ENCODE measurements around the gene SLC8A1.

The SLC8A1 gene

GRCh38 chr2:40230707-40231432 is 221.0 kb downstream of the SLC8A1 start:
- DNase-seq (ENCODE audit: low read depth): no peak
- H3K4me3 ChIP-seq (ENCODE audit: low read depth, low read length): no peak overlapping the region
- TF ChIP-seq CTCF (IDR thresholded peaks at IDR 0.05; ENCODE audit: low read depth, low read length, missing control alignments): no peak

DNA sequence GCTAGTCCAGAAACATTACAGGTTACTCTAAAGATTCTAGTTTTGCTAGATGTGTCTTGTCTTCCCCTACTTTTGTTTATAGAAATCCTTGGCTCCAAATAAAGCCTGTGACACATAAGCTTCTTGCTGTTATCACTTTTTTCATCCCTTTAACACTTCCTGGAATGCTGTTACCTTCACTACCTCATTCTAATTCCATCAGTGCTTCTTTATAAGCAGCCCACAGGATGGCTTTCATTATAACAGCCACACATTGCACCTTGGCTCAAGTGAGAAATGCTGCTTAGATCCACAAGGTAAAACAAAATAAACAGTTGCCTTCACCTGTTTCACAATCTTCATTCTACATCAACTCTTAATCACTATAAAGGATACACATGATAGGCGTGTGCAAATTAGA is 221.7 kb downstream of the SLC8A1 start:
- no peak overlapping the region for H3K4me3 ChIP-seq (ENCODE audit: low read depth, low read length)
- DNase-seq (ENCODE audit: low read depth): no peak
- no peak for TF ChIP-seq CTCF (IDR thresholded peaks at IDR 0.05; ENCODE audit: low read depth, low read length, missing control alignments)

DNA sequence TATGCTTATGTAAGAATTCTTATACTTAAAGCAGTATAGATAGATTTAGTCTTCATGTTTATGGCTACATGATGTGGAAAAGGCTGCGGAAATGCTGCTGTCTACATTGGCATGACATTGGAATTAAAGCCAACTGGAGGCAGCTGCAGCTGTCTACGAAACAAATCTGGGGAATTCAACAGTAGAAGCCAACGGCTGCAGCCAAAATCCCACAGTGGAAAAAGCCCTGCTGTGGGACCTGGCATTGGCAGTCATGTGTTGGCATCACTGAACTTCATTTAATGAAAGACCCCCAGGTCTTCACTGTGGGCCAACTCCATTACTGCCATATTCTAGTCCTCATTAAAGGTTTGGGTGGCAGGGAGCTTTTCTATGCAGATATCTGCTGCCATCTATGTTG is 223.6 kb downstream of the SLC8A1 start:
- no peak overlapping the region for H3K4me3 ChIP-seq (ENCODE audit: low read depth, low read length)
- no peak for DNase-seq (ENCODE audit: low read depth)
- TF ChIP-seq CTCF (IDR thresholded peaks at IDR 0.05; ENCODE audit: low read depth, low read length, missing control alignments): no peak

GRCh38 chr2:40227210-40227609 is 224.7 kb downstream of the SLC8A1 start:
- TF ChIP-seq CTCF (IDR thresholded peaks at IDR 0.05; ENCODE audit: low read depth, low read length, missing control alignments): no peak
- no peak for DNase-seq (ENCODE audit: low read depth)
- H3K4me3 ChIP-seq (ENCODE audit: low read depth, low read length): no peak overlapping the region

DNA sequence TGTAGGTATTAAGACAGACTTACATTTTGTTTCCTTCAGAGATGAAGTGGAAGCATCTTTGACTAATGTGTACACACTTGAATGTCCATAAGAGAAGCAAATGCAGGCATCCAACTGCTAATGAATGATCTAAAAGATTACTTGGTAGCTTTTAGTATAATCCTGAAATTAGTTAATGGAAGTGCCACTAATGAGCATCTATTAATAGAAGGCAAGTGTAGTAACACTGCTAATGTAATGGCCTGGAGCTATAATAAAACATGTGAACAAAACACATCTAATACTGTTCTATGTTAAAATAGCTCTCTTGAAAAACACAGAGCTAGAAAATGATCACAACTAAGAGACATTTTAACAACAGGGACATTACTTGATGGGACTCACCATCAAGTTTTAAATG is 225.3 kb downstream of the SLC8A1 start:
- DNase-seq (ENCODE audit: low read depth): no peak
- TF ChIP-seq CTCF (IDR thresholded peaks at IDR 0.05; ENCODE audit: low read depth, low read length, missing control alignments): no peak

GRCh38 chr2:40225670-40226210 is 226.2 kb downstream of the SLC8A1 start:
- H3K4me3 ChIP-seq (ENCODE audit: low read depth, low read length): no peak overlapping the region
- TF ChIP-seq CTCF (IDR thresholded peaks at IDR 0.05; ENCODE audit: low read depth, low read length, missing control alignments): no peak
- no peak for DNase-seq (ENCODE audit: low read depth)

More for the DNA sequence above, 225.3 kb downstream of the SLC8A1 start:
- H3K4me3 ChIP-seq (ENCODE audit: low read depth, low read length): no peak overlapping the region

DNA sequence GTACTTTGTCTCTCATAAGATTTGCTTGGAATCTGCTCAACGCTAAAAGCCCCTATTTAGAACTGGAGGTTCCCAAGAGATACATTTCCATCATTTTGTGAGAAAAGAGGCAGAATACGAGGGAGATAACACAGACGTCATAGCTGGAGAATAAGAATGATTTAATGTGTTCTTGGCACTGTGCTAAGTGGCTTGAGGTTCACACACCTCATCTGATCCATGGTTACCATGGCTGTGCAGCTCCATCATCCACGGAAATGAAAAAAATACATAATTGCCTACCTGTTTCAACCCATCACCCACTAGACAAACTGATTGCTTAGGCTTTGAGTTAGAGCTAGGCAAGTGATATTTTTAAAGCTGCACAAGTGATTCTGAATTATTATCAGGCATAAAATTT is 227.6 kb downstream of the SLC8A1 start:
- TF ChIP-seq CTCF (IDR thresholded peaks at IDR 0.05; ENCODE audit: low read depth, low read length, missing control alignments): no peak
- DNase-seq (ENCODE audit: low read depth): no peak
- no peak overlapping the region for H3K4me3 ChIP-seq (ENCODE audit: low read depth, low read length)

All from GM12864 (cell line).